Left ventricle myocardium superior (tissue), 1 donor: Measurements from ENCODE around the gene OR2AK2. TPM values are rescaled to one million over a fixed set of nuclear protein-coding genes. Genes with fewer than 3 reads are reported as not detected.
"Not testable (repeated sequence)": the region's sequence is repeated elsewhere in the genome, so short reads cannot be mapped to it uniquely, and the experiment has no call there.

Experiments
- ATAC-seq: fragments of 200-7000 bp; cut with Tn5 transposase; one replicate; pipeline ENCODE4 v1.9.1; 2020; ENCODE audit warnings: mild to moderate bottlenecking, moderate library complexity
- DNase-seq: peaks from one replicate; pipeline ENCODE4 v3.0.0-alpha.2; 2020
- intact Hi-C: fragments of 100-400 bp; cut with micrococcal nuclease; formaldehyde crosslinking; loops from one replicate; pipeline ENCODE4 v1.11.0; 2022
- long read RNA-seq: library from polyadenylated mRNA; unstranded; transcript quantifications from one replicate; pipeline ENCODE4 v2.0.0, GENCODE V29; 2021
- total RNA-seq: library from RNA; stranded (reverse); fragmentation: NEBNext Ultra II Directional; extraction: Animal tissue kit (Norgen Biotek cat#: 25700); gene quantifications from one replicate; pipeline ENCODE4 v1.2.1, GENCODE V29; 2021
- donor health status: DM: no; HTN: yes; CAD: no; lungs with severe emphysema.

OR2AK2 gene
- total RNA-seq, result not detected
- long read RNA-seq, result 0 reads

- intact Hi-C loops, result no loop called here
- ATAC-seq, result no peak
- DNase-seq, result no peak
Observed at GRCh38 chr1:247964933-247965332, at the start of gene OR2AK2. Gene OR2AK2, plus strand, starts transcription at chr1:247965233. Its CDS starts 144 bp downstream, at chr1:247965377.

GRCh38 chr1:247919952-247920351, 45.1 kb upstream of the OR2AK2 start, which contains the start of gene OR2T8:
Gene OR2T8, plus strand, starts transcription at chr1:247920252. Its CDS starts 766 bp downstream, at chr1:247921018.
- no peak for ATAC-seq
- no peak for DNase-seq
- intact Hi-C loops, result no loop called here

GRCh38 chr1:247923941-247924340, 41.1 kb upstream of the OR2AK2 start:
- no peak for ATAC-seq
- DNase-seq, result no peak
- intact Hi-C loops, result no loop called here

GRCh38 chr1:247924868-247925267, 40.2 kb upstream of the OR2AK2 start, which contains the start of gene OR2AJ1:
Gene OR2AJ1, plus strand, starts transcription at chr1:247924889. Its CDS starts 8,880 bp downstream, at chr1:247933769.
- intact Hi-C loops, result no loop called here
- DNase-seq (no peak), ATAC-seq (no peak)

GRCh38 chr1:247933989-247934388, 31.0 kb upstream of the OR2AK2 start:
- intact Hi-C loops, result no loop called here
- no peak for DNase-seq
- ATAC-seq, result no peak

GRCh38 chr1:247935781-247936180, 29.3 kb upstream of the OR2AK2 start:
- intact Hi-C loops, result no loop called here
- DNase-seq, result no peak
- ATAC-seq, result no peak

- intact Hi-C loops, result no loop called here
- DNase-seq (no peak), ATAC-seq (no peak)
Observed at GRCh38 chr1:247936415-247936814, 28.6 kb upstream of the OR2AK2 start.

- intact Hi-C loops, result not testable (repeated sequence)
- ATAC-seq (peak; percentile 59), DNase-seq (peak; percentile 76)
Observed at GRCh38 chr1:247936965-247937734, 27.9 kb upstream of the OR2AK2 start.

GRCh38 chr1:247942624-247943023, 22.4 kb upstream of the OR2AK2 start:
- intact Hi-C loops, result no loop called here
- ATAC-seq (no peak), DNase-seq (no peak)

- intact Hi-C loops, result no loop called here
- DNase-seq (no peak), ATAC-seq (no peak)
Observed at GRCh38 chr1:247948558-247948957, 16.5 kb upstream of the OR2AK2 start, which contains the start of gene OR2L8. Gene OR2L8, plus strand, starts transcription at chr1:247948858. Its CDS starts 0 bp downstream, at chr1:247948858.

- ATAC-seq (no peak), DNase-seq (no peak)
- intact Hi-C loops, result no loop called here
Observed at GRCh38 chr1:247953408-247953807, 11.6 kb upstream of the OR2AK2 start.

- intact Hi-C loops, result no loop called here
- no peak for DNase-seq
- no peak for ATAC-seq
Observed at GRCh38 chr1:247961791-247962190, 3.2 kb upstream of the OR2AK2 start.

- ATAC-seq (no peak), DNase-seq (no peak)
- intact Hi-C loops, result no loop called here
Observed at GRCh38 chr1:247962911-247963588, 2.0 kb upstream of the OR2AK2 start.

- no peak for ATAC-seq
- intact Hi-C loops, result no loop called here
Observed at GRCh38 chr1:247966532-247967204, 1.6 kb downstream of the OR2AK2 start.

GRCh38 chr1:247992986-247993385, 28.0 kb downstream of the OR2AK2 start:
- intact Hi-C loops, result no loop called here
- no peak for ATAC-seq
- DNase-seq, result no peak

More at GRCh38 chr1:247966532-247967204, 1.6 kb downstream of the OR2AK2 start:
- DNase-seq, result no peak

- intact Hi-C loops, result no loop called here
- no peak for ATAC-seq
- no peak for DNase-seq
Observed at GRCh38 chr1:247998811-247999210, 33.8 kb downstream of the OR2AK2 start.

GRCh38 chr1:248000169-248000568, 35.1 kb downstream of the OR2AK2 start:
- ATAC-seq, result no peak
- intact Hi-C loops, result no loop called here
- DNase-seq, result no peak

- DNase-seq, result no peak
- intact Hi-C loops, result no loop called here
- ATAC-seq, result no peak
Observed at GRCh38 chr1:248007778-248008177, 42.7 kb downstream of the OR2AK2 start.

GRCh38 chr1:248009681-248010080, 44.6 kb downstream of the OR2AK2 start:
- intact Hi-C loops, result no loop called here
- ATAC-seq, result no peak
- no peak for DNase-seq

- intact Hi-C loops, result no loop called here
- ATAC-seq, result no peak
- DNase-seq, result no peak
Observed at GRCh38 chr1:248013229-248013710, 48.2 kb downstream of the OR2AK2 start, which contains the start of gene OR2L5. Gene OR2L5, plus strand, starts transcription at chr1:248013660. Its CDS starts 8,288 bp downstream, at chr1:248021948.
